Stimulated activated CD4-positive, alpha-beta T cell treated with anti-CD3 and anti-CD28 coated beads, Interleukin-12 subunit alpha, Interleukin-12 subunit beta, amount 100 ng/mL, for 4 hours (primary cell): ENCODE results near the gene LRRC2.
"Not testable (repeated sequence)": the region's sequence is repeated elsewhere in the genome, so short reads cannot be mapped to it uniquely, and the experiment has no call there.

ENCODE experiments used
- DNase-seq: peaks from one replicate; pipeline ENCODE4 v3.0.0-alpha.2; 2020

Gene LRRC2

DNA sequence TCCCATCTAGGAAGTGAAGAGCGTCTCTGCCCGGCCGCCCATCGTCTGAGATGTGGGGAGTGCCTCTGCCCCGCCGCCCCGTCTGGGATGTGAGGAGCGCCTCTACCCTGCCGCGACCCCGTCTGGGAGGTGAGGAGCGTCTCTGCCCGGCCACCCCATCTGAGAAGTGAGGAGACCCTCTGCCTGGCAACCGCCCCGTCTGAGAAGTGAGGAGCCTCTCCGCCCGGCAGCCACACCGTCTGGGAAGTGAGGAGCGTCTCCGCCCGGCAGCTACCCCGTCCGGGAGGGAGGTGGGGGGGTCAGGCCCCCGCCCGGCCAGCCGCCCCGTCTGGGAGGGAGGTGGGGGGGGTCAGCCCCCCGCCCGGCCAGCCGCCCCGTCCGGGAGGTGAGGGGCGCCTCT, 71.6 kb downstream of the LRRC2 start:
- not testable (repeated sequence) for DNase-seq

DNA sequence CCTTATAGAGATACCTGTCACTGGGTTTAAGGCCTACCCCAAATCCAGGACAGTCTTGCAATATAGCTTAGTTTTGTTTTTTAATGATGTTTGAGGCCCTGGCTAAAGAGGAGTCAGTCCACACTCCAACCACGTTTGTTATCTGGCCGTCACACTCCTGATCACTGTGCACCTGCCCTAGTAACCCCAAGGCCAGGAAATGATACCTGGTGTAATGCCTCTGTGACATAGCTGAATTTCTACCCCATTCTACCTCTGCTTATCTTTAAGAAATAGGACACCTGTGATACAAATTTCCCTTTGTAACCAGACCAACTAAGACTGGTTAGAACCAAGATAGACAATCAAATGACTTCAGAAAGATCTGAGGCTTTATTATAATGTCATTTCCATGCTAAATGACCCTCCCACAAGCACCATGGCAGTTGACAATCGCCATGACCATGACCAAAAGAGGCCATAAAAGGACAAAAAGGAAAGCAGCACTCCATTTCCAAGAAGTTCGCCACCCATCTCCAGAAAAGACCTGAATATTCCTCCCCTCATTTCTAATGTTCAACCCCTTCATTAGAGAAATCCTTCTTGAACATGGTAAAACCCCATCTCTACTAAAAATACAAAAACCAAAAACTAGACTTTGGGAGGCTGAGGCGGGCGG, 73.1 kb downstream of the LRRC2 start:
- no peak for DNase-seq

DNA sequence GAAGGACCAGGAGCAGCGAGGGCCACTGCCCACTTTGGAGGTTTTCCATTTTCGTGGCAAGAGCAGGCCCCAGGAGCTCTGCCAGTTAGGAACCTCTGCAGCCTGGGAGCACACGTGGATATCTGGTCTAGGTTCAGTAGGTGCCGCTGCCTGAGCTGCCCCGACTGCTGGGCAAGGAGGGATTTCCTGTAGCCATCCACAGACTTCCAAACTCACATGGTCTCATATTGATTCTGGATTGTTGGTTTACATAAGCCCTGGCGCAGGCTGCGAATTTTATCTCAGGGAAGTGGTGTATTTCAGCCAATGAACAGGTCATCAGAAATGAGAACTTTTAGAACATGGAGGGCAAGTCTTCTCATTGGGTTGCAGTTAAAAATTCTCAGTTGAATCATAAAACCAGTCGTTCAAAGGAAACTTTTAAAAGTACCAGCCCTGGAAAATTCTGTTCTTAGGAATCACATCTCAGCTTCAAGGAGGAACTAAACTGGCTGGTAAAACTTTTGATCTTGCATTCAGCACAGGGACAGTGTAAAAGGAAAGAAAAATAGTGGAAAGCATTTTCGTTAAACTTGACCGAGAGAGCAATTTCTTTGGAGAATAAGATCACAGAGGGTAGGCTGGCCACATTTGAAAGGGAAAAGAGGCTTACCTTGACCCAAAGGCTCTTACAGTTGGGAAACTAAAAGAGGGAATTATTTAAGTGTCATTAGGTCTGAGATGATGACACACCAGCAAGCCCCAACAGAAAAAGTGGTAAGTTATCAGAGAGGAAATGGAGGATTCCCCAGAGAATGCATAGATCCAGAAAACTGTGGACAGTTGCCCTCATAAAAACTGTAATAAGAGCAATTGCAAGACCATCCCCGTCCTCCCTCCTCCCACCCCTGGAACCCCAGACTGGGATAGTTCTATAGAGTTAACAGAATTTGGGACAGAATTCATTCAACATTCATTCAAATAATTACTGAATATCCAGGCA, 74.7 kb downstream of the LRRC2 start:
- no peak for DNase-seq

DNA sequence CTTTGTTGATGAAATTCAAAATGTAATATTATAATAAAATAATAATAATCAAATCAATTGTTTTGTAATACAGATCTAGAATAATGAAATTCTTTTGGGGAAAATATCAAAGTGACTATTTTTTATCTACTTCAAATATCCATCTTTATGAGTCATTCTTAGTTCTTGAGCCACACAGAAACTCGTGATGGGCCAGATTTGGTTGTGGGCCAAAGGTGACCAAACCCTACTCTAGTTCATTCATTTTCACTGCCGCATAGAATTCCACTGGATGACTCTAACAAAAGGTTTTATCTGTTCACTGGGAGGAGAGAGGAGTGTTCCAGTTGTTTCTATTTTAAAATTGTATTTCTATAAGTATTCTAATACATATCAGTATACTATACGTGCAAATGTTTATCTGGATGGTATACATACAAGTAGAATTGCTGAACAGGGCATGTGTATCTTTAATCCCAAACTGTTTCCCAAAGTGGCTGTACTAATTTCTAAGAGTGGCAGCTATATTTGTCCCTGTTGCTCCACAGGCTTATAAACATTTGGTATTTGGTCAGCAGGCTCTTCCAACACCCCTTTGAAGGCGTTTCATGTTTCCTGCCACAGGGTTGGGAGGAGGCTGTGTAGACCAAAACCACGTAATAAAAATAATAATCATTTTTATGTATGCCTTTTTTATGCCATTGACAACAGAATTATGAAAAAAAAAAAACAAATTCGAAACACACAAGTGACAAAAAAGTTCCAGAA, 75.6 kb downstream of the LRRC2 start:
- DNase-seq = no peak

DNA sequence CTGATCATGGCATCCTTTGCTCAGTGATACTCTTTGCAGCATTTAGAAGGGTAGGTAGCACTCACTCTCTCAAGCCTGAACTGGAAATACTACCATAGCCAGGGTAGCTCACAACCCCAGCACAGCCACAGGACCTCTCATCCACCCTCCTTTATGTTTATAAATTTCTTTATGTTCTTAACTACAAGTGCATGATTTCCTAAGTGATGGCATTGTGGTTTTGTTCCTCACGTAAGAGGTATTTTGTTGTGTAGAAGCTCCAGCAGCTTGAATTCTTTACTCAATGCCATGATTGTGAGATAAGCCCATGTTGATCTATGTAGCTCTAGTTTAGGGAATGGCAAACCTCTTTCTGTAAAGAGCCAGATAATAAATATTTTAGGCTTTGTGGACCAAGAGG, 76.2 kb downstream of the LRRC2 start:
- no peak for DNase-seq

DNA sequence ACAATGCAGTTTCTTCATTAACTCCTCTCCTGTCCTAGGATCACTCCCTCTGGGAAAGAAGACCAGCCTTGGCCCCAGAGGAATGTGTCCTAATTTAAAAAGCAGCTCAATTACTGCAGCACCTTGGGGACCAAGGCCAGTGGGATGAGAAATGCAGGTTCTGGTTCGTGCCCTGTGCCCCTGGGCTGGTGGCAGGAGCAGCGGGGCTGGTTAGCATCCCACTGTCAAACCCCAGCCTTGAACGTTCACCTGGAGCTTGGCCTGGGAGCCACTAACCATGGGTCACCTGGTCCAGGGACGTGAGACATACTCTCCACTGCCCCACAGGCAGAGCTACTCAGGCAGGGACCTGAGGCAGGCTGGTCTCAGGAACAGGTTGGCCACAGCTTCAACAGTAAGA, 76.7 kb downstream of the LRRC2 start:
- DNase-seq = no peak

DNA sequence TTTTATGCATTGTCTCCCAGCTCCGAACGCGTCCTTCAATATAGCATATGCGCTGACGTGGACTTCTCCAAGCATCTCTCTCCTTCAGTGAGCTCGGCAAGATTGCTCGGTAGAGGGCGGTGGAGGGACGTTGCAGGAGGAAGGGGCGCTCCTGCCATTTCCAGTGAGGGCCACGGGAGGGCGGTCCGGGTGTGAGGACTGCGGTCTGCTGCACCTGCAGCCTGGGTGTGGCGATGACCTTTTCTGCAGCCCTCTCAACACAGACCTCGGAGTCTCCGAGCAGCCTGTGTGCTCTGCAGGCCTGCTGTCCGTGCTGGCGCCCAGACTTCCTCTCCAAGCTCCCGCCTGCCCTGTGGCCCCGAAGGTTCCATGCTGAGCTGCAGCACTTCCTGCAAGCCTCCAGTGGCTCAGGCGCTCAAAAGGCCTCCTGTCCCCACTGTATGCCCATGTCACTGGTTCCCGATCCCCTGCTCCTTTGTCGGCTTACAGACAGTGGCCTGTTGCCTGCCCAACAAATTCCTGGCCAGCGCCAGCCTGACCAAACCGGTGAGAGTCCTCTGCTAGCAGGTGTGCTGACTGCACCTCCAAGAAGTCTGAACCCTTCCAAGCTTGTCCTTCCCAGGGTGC, 77.3 kb downstream of the LRRC2 start:
- peak; percentile 92 for DNase-seq

DNA sequence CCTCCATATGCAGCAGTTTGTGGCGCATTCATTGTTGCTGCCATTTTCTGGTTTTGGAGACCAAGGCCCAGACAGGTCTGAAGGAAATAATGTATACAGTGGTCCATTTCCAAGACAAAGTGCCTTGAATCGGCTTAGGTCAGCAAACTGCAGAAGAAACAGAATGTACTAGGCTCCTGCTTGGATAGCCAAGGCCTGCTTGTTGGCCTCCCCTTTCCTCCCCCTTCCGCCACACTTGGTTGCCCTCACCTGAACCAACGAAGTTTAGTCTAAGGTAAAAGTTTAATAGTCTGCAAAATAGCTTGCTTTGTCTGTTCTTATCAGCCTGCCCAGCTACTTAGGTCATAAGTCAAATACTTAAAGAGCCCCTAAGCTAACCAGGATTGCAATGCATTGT, 80.3 kb downstream of the LRRC2 start:
- DNase-seq = no peak

DNA sequence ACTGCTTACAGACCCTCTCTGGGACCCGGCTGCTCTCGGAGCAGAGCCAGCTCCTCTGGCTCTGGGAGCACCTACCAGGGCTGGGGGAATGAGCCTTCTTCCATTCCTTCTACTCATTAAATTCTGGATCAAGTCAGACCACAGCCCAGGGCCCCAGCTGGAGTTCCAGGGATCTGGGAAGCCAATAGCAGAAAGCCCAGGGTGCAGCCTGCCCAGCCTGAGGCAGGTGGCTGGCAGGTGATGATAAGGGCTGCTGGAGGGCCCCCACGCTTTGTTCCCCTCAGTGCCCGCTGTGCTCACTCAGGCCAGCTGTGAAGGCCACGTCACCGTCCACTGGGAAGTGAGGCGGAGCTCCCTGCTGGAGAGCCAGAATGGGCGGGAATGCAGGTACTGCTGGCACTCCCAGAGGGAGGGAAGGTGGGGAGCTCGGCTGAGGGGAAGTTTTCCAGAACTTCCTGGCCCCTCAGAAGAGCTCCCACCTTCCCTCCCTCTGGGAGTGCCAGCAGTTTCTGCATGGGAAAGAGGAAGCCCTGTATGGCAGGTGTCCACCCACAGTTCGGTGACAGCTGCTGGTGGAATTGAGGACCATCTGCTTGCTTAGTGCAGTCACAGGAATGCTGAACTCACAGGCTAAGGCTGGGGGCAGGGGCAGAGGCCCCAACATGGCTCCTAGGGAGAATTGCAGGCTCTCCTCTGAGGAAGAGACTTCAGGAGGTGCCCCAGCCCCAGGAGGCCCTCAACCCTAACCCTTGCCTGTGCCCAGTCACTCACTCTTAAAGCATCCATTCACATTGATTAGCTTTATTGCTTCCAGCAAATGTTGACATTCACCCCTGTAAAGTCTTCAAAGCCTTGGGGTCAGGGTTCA, 81.0 kb downstream of the LRRC2 start:
- DNase-seq = no peak

DNA sequence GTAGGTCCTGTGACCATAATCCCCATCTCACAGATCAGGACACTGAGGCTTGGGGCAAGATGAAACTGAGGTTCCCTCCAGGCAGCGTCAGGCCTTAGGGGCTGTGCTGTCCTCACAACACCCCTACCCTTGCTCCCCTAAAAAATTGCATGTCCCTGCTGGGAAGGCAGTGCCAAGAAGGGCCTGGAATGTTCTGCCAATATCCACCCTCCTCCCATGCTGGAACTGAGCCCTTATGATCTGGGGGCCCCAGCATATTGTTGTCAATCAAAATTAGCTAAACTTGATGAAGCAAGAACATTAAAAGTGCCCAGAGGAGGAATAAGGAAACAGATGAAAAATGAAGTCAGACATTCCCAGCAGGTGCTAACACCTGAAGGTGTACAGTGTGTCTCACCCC, 81.7 kb downstream of the LRRC2 start:
- DNase-seq = no peak

DNA sequence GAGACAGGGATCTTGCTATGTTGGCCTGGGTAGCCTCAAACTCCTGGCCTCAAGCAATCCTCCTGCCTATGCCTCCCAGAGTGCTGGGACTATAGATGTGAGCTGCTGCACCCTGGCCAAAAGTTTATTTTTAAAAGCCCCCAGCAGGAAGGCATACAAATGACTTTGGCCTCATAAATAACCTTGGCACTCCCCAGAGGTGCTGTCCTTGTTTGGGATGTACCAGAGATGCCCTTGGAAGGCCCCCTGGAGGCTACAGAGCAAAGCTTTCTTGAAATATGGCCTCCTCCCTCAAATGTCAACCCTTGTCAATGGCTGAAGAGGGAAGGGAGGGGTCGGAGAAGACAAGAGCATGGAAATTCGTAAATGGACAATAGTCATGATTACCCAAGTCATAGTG, 82.3 kb downstream of the LRRC2 start:
- no peak for DNase-seq

DNA sequence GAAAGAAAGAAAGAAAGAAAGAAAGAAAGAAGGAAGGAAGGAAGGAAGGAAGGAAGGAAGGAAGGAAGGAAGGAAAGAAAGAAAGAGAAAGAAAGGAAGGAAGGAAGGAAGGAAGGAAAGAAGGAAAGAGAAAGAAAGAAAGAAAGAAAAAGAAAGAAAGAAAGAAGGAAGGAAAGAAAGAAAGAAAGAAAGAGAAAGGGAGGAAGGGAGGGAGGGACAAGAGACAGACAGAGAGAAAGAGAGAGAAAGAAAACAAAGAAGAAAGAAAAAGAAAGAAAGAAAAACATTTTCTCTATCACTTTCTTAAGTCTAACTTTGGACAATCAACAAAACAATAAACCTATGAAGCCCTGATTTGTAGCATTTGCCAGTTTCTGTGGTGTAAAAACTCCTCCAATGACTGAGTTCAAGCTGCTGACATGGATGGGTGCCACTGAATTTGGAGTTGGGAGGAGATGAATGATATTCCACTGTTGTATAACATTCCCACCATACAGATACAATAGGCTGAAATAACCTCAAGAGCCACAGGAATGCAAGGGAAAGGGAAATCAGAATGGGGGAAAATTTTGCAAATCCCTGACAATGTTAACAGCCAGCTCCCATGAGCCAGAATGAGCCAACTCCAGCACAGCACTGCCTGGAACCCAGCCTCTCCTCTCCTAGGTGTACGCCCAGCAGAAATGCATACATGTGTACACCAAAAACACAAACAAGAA, 83.3 kb downstream of the LRRC2 start:
- DNase-seq = no peak

DNA sequence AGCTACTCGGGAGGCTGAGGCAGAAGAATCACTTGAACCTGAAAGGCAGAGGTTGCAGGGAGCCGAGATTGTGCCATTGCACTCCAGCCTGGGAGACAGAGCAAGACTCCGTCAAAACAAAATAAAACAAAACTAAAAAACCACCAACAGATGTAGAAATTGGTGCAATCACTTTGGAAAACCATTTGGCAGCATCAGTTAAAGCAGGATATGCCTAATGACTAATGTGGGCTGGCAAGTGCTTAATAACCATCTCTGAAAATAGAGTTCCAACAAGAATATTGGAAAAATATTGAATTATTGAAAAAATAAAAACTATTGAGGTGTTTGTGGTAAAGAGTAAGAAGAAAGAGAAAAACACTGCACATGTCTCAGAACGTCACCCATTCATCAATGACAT, 84.5 kb downstream of the LRRC2 start:
- DNase-seq = no peak

DNA sequence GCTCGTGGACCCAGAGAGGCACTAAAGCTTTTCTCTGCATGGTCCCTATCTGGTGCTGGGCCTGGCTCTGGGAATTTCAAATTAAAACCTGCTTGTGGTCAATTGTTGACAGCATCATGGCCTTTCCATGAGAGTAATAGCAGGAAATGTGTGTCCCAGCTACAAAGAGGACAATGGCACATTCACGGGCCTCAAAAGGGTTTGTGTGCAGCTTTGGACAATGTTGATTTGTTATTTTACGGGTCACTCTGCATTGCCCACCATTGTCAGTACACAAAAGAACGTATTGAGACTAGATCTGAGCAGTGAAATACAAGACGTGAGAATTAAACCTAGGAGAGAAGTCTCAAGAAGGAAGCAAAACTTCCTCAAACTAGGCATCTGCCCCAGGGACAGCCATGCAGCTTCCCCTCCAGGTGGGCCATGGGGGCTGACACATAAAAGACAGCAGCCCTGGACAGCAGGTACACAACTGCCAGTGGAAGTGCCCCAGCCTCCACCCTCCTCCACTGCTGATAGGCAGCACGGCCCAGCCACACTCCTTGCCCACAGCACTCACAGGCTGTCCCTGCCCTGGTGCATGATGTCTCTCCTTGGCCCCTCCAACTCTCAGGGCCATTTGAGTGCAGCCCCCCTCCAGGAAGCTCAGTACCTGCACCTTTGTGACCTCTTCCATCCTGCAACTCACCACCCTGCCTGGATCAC, 85.5 kb downstream of the LRRC2 start:
- no peak for DNase-seq

DNA sequence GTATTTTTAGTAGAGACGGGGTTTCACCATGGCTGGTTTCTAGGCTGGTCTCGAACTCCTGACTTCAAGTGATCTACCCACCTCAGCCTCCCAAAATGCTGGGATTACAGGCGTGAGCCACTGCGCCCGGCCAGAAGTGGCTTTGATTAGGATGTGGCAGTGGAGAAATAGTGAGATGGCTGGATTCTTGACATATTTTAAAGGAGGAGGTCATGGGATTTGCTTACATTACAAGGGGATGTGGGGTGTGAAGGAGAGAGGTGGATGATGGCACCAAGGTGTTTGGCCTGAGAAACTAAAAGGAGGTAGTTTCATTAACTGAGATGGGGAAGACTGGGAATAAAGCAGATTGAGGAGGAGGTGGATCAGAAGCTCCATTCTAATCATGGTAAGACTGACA, 86.4 kb downstream of the LRRC2 start:
- DNase-seq = no peak

DNA sequence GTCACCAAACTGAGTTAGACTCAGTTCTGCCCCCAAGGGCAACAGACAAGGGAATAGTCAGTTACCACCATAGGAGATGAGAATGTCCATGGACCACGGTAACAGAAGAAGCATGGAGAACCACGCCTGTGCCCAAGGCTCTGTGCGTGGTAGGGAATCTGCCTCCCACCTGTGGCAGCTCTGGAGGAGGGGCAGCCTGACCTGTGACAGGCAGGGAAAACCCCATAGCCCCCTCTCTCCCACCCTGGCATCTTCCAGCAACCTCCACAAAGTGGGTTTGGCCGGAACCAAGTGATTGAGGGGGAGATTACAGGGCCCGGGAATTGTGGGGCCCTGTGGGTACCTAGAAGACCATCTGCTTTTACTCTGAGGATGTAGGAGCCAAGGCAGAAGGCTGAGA, 87.1 kb downstream of the LRRC2 start:
- DNase-seq = no peak

DNA sequence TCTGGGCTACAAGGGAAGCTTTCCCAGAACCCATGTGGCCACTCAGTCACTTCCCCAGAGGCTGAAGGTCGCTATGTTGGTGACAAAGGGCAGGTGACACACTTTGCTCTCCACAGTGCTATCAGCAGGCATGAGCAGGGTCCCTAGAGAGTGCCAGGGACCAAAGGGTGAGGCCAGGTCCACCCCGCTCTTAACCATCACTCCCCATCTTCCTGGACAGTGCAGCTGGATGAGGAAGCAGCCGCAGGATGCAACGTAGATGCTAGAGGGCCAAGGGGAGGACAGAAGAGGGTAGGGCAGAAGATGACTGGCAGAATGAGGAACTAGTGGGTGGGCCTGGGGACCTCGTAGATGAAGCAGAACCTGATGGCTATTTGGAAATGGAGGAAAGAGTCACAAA, 87.8 kb downstream of the LRRC2 start:
- DNase-seq = no peak

DNA sequence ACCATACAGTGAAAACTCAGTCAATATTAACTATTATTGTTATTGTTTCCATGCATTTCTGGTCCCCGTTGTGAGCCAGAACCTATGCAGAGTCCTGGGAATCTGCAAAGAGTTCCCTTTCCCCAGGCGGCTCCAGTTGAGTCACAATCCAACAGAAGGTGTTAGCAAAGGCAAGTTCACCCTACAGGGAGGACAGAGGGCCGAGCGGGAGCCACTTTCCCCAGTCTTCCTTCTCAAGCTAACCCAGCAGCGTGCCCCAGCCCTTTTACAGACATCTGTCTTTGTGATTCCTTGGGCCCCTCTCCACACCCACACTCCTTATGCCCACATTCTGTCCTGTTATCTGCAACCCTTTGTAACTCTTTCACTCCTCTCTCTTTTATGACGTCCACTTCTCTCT, 88.3 kb downstream of the LRRC2 start:
- DNase-seq = no peak

DNA sequence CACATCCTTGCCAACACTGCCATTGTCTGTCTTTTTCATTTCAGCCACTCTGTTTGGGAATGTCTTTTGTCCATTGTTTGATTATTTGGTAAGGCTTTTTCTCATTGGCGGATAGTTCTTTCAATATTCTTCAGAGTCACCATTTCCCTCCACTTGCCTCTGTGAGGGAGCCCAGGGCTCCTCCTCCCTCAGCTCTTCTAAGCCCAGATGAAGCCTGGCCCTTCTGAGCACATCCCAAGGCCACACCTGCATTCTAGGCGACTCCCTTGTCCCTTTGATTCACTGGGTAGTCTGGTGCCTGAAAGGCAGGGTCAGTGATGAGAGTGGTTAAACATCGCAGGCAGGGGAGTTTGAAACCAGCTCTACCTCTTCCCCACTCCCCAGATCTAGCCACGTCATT, 89.0 kb downstream of the LRRC2 start:
- no peak for DNase-seq

DNA sequence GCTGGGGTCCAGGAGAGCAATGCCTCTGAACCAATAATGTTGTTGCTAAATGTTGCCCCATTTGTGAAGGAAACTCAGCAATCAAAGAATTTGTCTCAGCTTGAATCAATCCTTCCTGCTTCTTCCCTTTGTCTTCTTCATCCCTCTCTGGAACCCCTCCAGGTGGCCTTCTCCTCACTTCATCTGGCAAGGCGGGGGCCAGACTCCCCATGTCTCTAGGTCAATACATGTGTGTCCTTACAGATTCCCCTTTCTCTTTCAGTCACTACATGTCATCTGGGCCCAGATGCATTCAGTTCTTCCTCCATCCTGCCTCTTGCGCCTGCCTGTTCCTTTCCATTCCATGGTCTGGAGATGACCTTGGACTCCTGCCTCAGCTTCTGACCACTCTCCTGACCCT, 93.4 kb downstream of the LRRC2 start:
- DNase-seq = no peak

DNA sequence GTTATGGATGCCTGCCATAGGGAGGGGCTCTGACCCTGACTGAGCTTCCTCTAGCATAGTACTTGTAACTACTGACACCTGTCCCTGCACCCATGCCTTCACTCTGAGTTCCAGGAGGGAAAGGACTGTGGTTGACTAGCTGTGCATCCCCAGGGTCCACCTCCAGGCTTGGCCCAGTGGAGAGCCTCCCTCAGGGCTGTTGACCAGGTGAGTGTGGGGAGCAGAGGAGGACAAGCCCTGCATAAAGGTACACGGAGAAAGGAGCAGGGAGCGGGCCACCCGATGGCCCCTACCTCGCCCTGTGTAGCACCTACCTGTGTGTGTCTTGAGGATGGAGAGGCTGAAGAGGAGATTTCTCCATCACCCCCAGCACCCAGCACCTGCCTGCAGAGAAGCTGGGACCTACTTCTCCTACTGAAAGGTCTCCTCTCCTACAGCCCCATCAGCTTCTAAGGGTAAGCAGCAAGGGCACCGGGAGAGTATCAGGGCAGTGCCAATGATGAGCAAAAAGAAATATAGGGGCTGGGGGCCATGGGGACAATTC, 94.7 kb downstream of the LRRC2 start:
- DNase-seq = no peak
